ENCODE measurements around the gene YWHAQ.

GRCh38 chr2:9613291-9613690, 17.5 kb downstream of the YWHAQ start:
- TF ChIP-seq, protein P1, sequence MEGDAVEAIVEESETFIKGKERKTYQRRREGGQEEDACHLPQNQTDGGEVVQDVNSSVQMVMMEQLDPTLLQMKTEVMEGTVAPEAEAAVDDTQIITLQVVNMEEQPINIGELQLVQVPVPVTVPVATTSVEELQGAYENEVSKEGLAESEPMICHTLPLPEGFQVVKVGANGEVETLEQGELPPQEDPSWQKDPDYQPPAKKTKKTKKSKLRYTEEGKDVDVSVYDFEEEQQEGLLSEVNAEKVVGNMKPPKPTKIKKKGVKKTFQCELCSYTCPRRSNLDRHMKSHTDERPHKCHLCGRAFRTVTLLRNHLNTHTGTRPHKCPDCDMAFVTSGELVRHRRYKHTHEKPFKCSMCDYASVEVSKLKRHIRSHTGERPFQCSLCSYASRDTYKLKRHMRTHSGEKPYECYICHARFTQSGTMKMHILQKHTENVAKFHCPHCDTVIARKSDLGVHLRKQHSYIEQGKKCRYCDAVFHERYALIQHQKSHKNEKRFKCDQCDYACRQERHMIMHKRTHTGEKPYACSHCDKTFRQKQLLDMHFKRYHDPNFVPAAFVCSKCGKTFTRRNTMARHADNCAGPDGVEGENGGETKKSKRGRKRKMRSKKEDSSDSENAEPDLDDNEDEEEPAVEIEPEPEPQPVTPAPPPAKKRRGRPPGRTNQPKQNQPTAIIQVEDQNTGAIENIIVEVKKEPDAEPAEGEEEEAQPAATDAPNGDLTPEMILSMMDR (conservative IDR thresholded peaks at IDR 0.05; ENCODE audit: low read depth, low read length), result no peak
- TF ChIP-seq RAD21 (IDR thresholded peaks at IDR 0.05; ENCODE audit: low read length) (peak; percentile 26; the same call in 1 of the 2 replicates), ELK1 (IDR thresholded peaks at IDR 0.05; ENCODE audit: borderline replicate concordance, low read depth, low read length) (no peak), MXI1 (IDR thresholded peaks at IDR 0.05; ENCODE audit: borderline replicate concordance, low read depth, low read length) (no peak), USF2 (IDR thresholded peaks at IDR 0.05; ENCODE audit: low read depth, low read length) (no peak)
